ENCODE measurements around the gene FYTTD1.
"Not testable (repeated sequence)": the region's sequence is repeated elsewhere in the genome, so short reads cannot be mapped to it uniquely, and the experiment has no call there.

The FYTTD1 gene

GRCh38 chr3:197749601-197750395 lies at the start of gene FYTTD1:
TSS of gene FYTTD1 (plus strand) at chr3:197749883. CDS start at chr3:197749972, 89 bp downstream.
- peak within 1 kb of the TSS; percentile 75 for H3K4me3 ChIP-seq (ENCODE audit: low read depth, low read length)

GRCh38 chr3:197700095-197700494 lies 49.6 kb upstream of the FYTTD1 start:
- DNase-seq (ENCODE audit: low read depth): no peak
- no peak overlapping the region for H3K4me3 ChIP-seq (ENCODE audit: low read depth, low read length)

More at GRCh38 chr3:197749601-197750395, at the start of gene FYTTD1:
- DNase-seq (ENCODE audit: low read depth): peak; percentile 56

- no peak overlapping the region for H3K4me3 ChIP-seq (ENCODE audit: low read depth, low read length)
- no peak for DNase-seq (ENCODE audit: low read depth)
Observed at GRCh38 chr3:197701841-197702240, 47.8 kb upstream of the FYTTD1 start.

DNA sequence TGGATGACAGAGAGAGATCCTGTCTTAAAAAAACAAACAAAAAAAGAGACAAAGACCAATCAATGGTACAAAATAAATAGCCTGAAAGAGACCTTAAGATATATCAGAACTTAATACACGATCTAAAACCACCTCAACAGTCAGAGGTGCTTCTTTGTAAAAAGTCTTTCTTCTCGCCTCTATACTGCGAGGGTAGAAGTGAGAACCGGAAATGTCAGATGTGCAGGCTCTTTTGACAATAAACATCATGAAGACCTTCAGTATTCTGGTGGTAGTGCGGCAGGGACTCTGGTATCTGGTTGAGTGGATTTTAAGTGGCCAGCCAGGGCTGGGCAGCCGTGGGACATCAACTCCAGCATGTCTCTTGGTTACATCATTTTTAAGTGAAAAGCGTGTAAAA lies 43.0 kb upstream of the FYTTD1 start:
- DNase-seq (ENCODE audit: low read depth): no peak
- H3K4me3 ChIP-seq (ENCODE audit: low read depth, low read length): no peak overlapping the region

- DNase-seq (ENCODE audit: low read depth): no peak
- no peak overlapping the region for H3K4me3 ChIP-seq (ENCODE audit: low read depth, low read length)
Observed at GRCh38 chr3:197709135-197709534, 40.5 kb upstream of the FYTTD1 start.

GRCh38 chr3:197710965-197711364 lies 38.7 kb upstream of the FYTTD1 start:
- not testable (repeated sequence) for DNase-seq (ENCODE audit: low read depth); H3K4me3 ChIP-seq (ENCODE audit: low read depth, low read length)

DNA sequence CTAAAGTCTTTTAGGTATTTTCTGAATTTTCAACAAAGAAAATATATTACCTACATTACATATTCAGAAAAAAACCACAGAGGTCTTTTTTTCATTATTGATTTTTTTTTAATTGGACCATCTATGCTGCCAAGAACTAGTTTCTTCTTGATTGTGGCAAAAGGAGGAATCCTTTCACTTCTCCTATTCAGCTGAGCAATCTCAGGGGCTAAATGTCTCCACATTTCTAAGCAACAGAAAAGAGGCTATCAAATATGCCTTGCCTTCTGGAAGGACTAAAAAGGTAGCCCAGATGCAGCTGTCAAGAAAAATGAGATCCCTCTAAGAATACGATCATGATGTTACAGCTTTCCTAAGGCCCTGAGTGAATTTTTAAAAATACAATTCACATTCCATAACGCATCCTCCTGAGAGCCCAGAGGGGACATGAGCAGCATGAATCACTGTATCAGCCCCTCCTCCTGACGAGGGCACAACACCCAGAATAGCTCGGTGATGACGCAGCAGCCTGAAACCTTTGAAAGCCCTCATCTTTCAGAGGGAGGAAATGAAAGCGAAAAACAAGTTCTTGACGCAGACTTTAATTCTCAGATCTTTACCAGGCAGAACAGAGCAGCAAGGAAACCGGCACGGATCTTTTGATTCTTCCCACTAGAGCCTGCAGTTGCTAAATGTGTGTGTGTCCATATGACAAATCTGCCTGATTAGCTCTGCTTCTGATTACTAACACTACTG lies 37.5 kb upstream of the FYTTD1 start:
- peak; percentile 96 for DNase-seq (ENCODE audit: low read depth)
- H3K4me3 ChIP-seq (ENCODE audit: low read depth, low read length): peak overlapping the region; percentile 44

DNA sequence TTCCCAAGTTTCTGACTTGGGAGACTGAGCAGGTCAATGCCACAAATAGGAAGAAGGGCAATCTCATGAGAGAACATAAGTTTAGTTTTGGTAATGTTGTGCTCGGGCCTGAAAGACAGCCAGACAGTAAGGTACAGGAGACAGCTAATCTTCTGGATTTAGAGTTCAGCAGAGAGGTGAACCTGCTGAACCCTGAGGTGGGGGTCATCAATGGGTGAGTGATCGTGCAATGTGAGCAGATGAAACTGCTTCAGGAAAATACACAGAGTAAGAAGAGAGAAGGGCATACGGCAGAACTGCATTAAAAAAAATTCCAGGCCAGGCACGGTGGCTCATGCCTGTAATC lies 36.2 kb upstream of the FYTTD1 start:
- H3K4me3 ChIP-seq (ENCODE audit: low read depth, low read length): no peak overlapping the region
- DNase-seq (ENCODE audit: low read depth): no peak

GRCh38 chr3:197714251-197714650 lies 35.4 kb upstream of the FYTTD1 start:
- no peak for DNase-seq (ENCODE audit: low read depth)
- no peak overlapping the region for H3K4me3 ChIP-seq (ENCODE audit: low read depth, low read length)

DNA sequence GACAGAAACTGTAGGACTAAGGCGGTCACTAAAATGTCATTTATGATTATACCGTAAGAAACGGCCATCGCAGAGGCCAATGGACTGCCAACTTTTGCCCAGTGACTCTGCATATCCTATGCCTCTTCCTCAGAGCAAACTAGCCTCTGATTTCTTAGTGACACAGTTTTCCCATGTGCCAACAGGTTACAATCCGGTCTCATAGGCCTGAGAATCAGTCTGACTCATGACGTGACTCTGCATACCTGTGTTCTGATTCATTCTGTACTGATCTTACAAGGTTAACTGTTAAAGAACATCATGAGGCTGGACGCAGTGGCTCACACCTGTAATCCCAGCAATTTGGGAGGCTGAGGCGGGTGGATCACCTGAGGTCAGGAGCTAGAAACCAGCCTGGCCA lies 30.8 kb upstream of the FYTTD1 start:
- DNase-seq (ENCODE audit: low read depth): peak; percentile 71
- H3K4me3 ChIP-seq (ENCODE audit: low read depth, low read length): no peak overlapping the region

- DNase-seq (ENCODE audit: low read depth): no peak
- no peak overlapping the region for H3K4me3 ChIP-seq (ENCODE audit: low read depth, low read length)
Observed at GRCh38 chr3:197720694-197721093, 29.0 kb upstream of the FYTTD1 start.

DNA sequence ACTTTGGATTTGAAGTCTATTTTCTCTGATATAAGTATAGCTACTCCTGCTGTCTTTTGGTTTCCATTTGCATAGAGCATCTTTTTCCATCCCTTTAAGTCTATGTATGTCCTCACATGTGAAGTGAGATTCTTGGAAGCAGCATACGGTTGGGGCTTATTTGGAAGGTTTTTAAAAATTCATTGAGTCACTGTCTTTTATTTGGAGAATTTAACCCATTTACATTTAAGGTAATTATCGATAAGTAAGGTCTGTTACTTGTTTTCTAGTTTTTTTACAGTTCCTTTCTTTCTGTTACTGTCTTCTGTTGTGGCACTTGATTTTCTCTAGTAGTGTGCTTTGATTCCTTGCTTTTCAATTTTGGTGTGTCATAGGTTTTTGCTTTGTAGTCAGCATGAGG lies 26.9 kb upstream of the FYTTD1 start:
- DNase-seq (ENCODE audit: low read depth): no peak
- H3K4me3 ChIP-seq (ENCODE audit: low read depth, low read length): no peak overlapping the region

DNA sequence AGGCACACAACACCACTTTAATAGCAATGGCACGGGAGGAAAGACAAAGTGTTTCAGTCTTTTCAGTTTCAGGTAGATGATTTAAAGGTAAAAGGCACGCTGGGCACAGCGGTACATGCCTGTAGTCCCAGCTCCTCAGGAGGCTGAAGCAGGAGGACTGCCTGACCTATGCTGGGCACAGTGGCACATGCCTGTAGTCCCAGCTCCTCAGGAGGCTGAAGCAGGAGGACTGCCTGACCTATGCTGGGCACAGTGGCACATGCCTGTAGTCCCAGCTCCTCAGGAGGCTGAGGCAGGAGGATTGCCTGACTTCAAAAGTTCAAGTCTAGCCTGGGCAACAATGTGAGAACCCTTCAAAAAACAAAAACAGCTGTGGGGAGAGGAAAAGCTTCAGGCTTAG lies 21.8 kb upstream of the FYTTD1 start:
- not testable (repeated sequence) for H3K4me3 ChIP-seq (ENCODE audit: low read depth, low read length); DNase-seq (ENCODE audit: low read depth)

- no peak for DNase-seq (ENCODE audit: low read depth)
Observed at GRCh38 chr3:197728487-197728886, 21.2 kb upstream of the FYTTD1 start.

DNA sequence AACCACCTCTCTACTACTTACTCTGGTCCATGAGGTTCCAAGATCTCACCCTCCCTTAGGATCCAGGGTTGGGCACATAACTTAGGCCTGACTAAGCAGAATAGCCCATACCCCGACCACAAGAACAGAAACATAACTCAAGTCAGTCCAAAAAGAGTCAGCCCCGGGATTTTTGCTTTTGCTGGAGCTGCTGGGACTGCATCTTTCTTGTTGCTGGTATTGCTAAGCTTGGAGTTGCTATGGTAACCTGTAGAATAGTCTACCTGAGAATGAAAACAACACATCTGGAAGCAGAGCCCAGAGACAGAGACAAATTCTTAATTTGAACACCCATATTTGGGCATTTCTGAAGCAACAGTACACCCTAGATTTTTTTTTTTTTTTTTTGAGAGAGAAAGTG lies 19.5 kb upstream of the FYTTD1 start:
- no peak overlapping the region for H3K4me3 ChIP-seq (ENCODE audit: low read depth, low read length)
- DNase-seq (ENCODE audit: low read depth): peak; percentile 35

More at GRCh38 chr3:197728487-197728886, 21.2 kb upstream of the FYTTD1 start:
- no peak overlapping the region for H3K4me3 ChIP-seq (ENCODE audit: low read depth, low read length)

DNA sequence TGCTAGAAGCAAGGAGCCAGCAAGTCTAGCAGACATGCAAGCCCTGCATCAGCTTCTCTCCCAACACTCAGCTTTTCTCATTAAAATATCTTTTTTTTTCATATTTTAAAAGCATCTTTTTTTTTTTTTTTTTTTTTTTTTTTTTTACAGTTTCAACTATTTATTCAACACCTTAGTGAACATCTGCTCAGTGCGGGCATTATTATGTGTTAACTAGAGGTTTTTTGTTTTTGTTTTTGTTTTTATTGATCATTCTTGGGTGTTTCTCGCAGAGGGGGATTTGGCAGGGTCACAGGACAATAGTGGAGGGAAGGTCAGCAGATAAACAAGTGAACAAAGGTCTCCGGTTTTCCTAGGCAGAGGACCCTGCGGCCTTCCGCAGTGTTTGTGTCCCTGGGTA lies 18.9 kb upstream of the FYTTD1 start:
- DNase-seq (ENCODE audit: low read depth); H3K4me3 ChIP-seq (ENCODE audit: low read depth, low read length): not testable (repeated sequence)

DNA sequence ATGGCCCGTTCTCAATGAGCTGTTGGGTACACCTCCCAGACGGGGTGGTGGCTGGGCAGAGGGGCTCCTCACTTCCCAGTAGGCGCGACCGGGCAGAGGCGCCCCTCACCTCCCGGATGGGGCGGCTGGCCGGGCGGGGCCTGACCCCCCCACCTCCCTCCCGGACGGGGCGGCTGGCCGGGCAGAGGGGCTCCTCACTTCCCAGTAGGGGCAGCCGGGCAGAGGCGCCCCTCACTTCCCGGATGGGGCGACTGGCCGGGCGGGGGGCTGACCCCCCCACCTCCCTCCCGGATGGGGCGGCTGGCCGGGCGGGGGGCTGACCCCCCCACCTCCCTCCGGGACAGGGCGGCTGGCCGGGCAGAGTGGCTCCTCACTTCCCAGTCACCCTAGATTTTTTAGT lies 18.2 kb upstream of the FYTTD1 start:
- H3K4me3 ChIP-seq (ENCODE audit: low read depth, low read length); DNase-seq (ENCODE audit: low read depth): not testable (repeated sequence)

DNA sequence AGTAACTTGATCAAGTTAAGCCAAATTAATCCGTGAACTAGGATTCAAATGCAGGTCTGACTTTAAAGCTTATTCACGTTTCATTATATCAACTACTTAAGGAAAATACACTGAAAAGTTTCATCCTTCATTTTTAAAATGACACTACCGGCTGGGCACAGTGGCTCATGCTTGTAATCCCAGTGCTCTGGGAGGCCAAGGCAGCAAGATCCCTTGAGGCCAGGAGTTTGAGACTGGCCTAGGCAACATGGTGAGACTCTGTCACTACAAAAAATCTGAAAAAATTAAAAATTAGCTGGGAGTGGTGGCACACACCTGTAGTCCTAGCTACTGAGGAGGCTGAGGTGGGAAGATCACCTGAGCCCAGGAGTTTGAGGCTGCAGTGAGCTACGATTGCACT lies 16.6 kb upstream of the FYTTD1 start:
- DNase-seq (ENCODE audit: low read depth): no peak
- no peak overlapping the region for H3K4me3 ChIP-seq (ENCODE audit: low read depth, low read length)

DNA sequence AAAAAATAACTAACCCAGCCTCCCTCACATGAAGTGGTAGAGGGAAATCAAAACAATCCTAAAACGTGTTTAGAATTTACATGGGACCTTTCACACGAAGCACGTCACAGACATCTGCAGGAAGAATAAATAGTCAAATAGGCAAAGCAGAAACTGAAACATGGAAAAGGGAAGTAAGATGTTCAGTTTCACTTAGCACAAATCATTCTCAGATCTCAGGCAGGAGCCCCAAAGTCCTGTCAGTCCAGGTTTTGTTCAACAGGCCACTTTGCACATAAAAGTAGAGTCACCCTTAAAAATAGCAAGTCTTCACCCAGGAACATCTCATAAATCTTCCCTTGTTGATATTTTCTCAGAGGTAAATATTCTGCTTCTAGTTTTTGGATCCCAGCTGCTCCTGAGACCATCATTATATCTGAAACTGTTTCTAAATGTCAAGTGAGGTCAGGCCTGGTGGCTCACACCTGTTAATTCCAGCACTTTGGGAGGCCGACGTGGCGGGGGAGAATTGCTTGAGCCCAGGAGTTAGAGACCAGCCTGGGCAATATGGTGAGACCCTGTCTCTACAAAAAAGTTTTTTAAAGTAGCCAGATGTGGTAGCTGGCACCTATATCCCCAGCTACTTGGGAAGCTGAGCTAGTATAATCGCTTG lies 14.9 kb upstream of the FYTTD1 start:
- H3K4me3 ChIP-seq (ENCODE audit: low read depth, low read length): no peak overlapping the region
- no peak for DNase-seq (ENCODE audit: low read depth)

DNA sequence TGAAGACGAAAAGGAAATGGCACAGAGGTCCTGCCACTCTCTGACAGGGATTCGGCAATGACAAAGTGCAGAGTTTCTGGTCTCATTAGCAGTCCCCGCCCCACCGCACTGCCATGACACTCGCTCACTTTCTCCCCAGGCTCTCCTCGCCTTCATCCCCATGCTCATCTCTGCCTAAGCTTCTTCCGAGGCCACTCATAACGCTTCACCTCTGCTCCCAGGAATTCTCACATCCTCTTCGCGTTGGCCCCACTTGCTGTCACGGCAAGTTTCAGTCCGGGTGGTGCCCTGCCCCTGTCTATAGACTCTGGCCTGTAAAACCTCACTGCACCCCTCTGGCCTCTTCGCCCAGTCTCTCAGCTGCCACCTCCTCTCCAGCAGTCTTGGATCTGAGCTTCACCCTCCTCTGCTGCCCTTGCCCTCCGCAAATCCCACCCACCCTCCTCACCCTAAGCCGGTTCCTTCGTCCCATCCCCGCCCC lies 13.6 kb upstream of the FYTTD1 start:
- DNase-seq (ENCODE audit: low read depth): no peak
- H3K4me3 ChIP-seq (ENCODE audit: low read depth, low read length): peak overlapping the region; percentile 76
